Stimulated activated CD8-positive, alpha-beta memory T cell treated with anti-CD3 and anti-CD28 coated beads, Interleukin-7, amount 100 ng/mL, for 1 hour (primary cell): ENCODE data around the gene TMEM60.
"Not testable (repeated sequence)": the region's sequence is repeated elsewhere in the genome, so short reads cannot be mapped to it uniquely, and the experiment has no call there.

Experiments used
- DNase-seq, 2 donors: peaks; one replicate each; pipeline ENCODE4 v3.0.0-alpha.2; 2020; ENCODE audit warnings: low read depth in 2 of 2

TMEM60 gene

DNA sequence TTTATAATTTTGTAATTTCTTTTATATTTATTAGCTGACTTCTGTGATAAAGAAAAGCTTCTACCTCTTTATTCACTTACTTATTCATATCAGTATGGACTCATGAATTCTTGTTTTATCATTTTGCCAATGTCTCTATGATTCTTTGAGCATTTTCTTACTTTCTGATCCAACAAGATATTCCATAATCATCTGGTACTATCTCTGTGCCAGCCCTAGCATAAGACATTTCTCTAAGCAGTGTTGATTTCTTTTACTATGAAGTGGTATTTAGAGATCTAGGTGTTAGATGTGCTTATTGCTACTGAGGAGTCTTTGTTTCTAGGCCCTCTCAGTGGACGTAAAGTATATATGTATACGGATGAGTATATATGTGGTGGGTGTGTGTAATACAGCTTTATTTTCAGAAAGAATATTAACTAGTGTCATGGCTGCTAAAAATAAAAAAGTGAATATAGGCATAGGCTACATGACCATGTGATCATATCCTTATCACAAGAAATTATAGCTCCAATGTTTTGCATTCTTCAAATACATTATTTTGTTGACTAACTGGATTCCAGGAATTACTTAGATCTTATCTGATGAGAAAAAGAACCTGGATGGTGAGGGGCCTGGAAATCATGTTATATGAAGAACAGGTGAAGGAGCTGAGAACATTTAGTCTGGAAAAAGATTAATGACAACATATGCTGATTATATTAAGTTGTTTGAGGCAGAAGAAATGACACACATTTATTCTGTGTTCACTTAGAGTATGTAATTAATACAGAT, 13.5 kb upstream of the TMEM60 start:
- DNase-seq = no peak

DNA sequence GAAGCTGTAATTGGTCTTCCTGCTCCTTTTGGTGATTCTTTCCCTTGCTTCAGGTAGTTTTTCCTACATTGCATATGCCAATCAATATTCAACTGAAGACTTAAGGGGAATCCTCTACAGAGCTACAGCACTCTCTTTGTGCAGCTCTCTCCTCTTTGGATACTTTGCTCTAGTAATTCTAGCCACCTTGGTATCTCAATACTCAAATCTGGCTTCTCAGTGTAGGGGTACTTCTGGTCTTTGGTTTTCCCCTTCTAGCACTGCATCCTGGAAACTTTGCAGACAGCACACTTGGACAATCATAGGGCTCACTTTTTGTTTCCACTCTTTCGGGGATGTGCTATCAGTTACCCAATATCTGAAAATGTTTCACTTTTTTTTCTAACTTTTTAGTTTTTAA, 10.3 kb upstream of the TMEM60 start:
- DNase-seq = no peak

DNA sequence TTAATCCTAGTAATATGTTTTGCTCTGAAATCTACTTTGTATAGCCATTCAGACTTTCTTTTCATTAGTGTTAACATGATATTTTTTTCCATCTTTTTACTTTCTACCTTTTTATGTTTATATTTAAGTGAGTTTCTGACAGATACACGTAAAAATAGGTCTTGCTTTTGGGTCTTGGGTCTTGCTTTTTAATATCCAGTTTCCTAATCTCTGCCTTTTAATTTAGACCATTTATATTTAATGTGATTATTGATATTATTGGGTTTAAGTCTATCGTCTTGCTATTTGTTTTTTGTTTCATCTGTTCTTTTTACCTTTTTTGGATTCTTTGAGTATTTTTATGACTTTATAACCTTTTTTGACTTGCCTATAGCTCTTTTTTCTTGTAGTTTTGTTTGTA, 8.2 kb upstream of the TMEM60 start:
- DNase-seq = no peak

DNA sequence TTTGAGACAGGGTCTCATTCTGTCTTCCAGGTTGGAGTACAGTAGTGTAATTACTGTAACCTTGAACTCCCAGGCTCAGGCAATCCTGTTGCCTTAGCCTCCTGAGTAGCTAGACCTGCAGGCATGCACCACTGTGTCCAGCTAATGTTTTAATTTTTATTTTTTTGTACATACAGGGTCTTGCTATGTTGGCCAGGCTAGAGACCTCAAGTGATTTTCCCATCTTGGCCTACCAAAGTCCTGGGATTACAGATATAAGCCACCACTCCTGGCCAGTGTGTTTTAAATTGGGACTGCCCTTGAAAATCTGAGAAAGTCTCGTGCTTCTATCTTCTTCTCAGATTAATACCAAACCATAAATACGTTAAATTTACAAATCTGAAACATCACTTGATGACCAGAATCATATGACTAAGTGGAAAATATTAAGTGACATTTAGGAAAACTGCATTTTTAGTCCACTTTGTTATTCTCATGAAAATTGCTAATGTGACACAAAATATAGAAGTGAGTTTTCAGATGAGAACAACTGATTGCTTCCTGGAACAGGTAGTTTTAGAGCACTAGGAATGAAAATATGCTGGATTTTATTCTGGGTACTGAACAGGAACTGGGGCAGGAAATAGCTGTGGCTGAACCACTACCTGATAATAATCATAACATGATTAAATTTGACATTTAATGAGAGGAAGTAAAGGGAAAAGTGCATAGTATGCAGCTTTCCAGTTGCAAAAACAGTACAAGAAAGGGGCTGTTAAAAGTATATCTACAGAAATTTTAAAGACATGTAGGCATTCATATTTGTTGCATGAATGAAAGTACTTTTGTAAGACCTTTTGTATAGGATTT, 4.5 kb upstream of the TMEM60 start:
- DNase-seq = no peak

DNA sequence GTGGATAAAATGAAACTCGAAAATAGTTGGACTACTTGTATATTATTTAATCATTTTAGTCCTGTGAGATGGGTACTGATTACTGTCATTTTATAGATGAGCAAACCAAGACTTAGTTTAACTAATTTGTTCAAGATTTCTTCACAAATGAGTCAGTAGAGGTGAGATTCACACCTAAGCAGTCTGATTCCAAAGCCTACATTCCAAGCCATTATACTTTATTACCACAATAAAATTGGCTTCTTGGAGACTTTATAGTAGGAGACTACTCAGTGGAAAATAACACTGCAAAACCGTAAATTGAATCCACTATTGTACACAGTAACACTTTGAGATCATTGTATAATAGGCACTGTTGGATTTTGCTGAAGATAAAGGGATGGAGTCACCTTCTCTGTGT, 2.5 kb upstream of the TMEM60 start:
- DNase-seq = no peak

DNA sequence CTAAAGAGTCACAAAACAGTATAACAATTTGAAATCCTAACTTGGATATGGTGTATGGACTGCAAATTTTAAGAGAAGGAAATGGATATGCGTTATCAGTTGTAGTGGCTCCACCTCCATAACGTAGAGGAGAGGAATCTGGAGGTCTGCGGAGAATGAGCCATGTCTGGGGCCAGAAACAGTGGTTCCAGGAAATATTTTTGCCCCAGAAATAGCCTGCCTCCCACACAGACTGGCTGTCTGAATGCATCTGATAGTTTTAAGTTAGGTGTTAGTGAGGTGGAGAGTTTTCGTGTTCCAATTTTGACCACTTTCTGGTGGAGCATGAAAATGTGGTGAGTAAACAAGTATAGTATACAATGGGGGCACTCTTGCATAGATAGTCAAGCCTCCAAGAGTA, 1.9 kb upstream of the TMEM60 start:
- no peak for DNase-seq

DNA sequence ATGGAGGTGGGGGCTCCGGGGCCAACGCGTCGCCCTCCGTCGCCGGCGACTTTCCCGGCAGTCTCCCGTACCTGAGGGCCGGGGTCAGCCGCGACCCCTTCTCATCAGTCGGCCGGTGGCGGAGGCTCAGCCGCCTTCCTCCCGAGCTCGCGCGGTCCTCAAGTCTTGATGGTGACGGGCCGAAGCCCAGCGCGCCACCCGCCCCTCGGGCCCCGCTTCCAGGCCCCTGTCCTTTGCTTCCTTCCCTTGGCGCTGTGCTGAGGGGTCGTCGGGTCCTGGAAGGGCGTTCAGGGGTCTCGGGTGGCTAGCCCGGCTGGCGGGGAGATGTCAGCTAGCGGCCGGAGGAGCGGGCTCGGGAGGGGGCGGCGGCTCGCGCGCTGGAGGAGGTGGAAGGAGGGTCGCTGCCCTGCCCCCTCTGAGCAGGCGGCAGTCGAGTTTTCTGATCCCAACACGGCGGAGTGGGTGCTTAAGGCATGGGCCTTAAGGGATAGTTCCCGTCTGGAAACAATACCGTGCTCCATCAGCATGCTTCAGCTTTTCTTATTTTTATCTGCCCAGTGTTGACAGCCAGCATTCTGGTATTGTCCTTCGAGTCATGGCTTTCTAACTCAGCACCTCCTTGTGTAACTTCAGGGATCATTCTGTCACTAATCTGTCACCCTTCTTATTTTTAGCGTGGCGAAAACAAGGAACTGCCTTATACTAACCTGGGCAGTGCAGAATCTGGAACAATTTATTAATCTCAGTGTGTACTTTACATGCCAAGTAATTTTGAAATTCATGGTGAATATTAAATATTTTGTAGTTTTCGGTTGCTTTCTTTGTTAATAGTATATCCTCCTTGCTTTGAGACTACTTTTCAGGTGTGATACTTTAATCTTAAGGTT, 1.1 kb upstream of the TMEM60 start:
- no peak for DNase-seq

DNA sequence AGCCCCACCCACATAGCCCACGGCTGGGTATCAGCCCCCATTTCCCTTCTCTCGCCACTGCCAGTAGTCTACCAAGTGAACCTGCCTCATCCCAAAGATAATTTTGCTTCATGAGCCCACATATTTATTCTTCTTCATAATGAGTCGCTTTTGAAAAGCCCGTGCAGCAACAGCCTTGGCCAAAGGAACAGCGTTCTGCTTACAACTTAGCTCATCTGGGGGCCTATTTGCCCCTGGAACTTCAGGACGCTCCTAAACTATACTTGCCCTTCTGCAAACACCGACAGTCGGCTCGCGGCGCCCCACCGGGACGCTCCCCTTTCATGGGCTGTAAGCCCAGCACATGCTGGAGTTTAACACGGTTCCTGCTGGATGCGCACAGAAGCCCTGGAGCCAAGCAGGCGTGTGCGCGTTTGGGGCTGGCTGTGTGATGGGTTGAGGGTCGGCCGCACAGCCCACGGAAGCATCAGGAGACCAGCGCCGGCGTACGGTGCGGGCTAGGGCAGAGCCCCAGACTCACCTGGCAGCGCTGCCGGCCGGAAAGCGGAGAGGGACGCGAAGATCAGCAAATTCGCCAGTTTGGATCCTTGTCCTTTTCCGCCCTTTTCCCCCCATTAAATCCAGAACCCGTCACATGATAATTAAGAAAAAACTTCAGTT, 370 bp downstream of the TMEM60 start:
- DNase-seq = no peak

DNA sequence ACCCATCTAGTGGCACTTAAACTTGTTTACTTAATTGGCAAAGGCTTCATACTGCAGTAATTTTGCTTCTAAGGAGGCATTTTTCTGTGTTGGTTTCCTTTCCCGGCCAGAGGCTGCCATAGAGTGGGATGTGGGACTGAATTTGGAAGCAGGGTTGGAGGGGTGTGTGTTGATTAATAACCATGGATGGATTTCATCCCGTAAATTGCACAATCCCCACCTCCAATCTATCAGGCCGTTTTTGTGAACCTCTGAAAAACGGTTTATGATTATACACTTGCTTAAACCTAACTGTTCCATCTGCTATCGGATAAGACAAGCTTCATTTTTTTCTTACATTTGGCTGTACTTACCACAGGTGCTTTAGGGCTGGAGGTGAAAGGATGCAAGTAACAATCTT, 1.3 kb downstream of the TMEM60 start:
- DNase-seq = no peak

DNA sequence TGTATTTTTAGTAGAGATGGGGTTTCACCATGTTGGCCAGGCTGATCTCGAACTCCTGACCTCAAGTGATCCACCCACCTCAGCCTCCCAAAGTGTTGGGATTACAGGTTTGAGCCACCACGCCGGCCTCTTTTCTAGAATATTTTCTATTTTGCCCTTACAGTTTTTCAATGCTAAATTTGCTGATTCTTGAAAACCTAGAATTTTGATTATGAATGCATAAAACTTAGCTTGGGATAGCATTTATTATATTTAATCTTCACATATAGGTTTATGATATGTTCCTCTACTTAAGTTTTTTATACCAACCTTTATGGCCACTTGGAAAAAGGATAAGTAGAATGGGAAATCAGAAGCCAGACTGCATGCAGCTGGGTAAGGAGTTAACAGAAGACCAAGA, 2.1 kb downstream of the TMEM60 start:
- DNase-seq = no peak

DNA sequence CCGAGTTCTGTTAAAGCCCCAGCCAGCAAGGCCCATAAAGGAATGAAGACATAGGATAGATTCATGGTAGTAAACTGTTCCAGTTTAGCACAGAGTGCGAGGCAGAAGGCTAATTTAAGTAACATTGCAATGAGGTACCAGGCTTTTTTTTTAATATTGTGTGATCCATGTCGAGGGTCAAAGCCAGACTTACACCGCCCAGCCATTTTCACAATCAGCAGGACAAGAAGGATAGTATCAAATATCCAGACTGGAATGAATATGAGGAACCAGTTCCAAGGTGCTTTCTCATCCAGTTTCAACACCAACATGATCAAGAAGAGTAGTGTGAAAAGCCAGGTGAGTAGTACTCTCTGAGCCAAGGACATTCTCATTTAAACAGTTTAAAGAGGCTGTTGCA, 4.2 kb downstream of the TMEM60 start:
- no peak for DNase-seq

DNA sequence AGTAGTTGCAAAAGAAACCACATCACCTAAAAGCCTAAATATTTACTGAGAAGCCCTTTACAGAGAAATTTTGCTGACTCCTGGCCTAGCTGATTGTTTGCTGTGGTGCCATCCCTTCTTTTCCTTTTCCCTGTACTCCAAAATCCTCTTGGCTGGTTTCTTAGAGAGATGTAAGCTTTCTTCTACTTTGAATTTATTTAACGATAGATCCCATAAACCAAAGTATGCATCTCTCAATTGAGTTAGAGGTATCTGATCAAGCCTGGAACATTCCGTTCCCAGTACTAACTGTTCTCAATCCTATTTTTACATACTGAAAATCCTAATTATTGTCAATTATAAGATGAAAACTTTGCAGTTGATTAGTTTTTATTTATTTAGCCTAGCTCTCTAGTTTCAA, 6.3 kb downstream of the TMEM60 start:
- DNase-seq = no peak

DNA sequence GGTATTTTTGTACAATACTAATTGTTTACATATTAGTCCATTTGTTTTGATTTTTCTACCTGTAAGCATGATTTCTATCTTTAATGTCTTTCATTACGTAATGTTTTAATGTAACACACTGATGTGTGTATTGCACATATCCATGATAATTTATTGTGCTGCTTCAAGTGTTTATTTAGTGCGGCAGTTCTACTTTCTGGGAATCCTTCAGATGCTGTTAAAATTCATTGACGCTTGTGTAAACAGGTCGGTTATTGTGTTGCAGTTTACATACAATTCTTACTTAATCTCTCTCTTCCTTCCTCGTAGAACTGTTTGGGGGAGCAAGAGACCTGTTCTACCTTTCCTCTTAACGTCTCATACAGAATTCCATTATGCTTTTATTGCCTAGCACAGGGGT, 6.9 kb downstream of the TMEM60 start:
- no peak for DNase-seq

DNA sequence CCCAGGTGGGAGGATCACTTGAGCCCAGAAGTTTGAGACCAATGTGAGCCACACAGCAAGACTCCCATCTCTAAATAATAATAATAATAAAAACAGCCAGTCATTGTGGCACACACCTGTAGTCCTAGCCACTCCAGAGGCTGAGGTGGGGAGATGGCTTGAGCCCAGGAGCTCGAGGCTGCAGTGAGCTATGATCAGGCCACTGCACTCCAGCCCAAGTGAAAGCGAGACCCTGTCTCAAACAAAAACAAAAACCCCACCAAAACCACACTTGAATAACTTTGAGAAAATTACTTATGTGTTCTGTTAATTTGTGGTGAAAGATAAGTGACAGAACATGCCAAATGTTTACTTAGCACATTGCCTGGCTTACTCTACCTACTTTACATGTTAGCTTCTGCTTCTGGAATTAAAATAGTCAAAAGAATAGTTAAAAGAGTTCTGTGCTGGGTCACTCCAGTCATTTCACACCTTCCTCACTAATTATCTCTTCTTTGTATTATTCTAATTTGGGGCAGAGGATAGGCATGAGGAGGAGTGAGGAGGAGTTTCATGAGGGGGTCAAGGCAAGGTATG, 9.8 kb downstream of the TMEM60 start:
- DNase-seq = no peak

DNA sequence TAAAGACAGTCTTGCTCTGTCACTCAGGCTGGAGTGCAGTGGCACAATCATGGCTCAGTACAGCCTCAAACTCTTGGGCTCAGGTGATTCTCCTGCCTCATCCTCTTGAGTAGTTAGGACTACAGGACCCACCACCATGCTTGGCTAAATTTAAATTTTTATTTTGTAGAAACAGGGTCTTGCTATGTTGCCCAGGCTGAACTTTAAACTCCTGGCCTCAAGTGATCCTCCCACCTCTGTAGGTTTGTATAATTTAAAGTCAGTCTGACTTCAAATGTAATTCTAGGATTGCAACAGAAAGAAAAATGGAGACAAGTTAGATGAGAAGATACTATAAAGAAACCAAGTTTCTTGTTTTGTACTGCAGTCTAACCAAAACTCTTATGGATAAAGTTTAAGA, 11.5 kb downstream of the TMEM60 start:
- no peak for DNase-seq

DNA sequence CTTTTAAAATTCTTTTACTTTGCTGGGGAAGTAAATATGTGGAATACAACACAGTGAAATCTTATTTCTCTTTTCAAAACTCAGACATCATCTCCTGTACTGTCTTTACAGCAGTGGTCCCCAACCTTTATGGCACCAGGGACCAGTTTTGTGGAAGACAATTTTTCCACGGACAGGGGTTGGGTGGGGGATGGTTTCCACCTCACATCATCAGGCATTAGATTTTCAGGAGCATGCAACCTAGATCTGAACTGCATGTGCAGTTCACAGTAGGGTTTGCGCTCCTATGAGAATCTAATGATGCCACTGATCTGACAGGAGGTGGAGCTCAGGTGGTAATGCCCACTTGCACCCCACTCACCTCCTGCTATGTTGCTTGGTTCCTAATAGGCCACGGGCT, 12.2 kb downstream of the TMEM60 start:
- no peak for DNase-seq

DNA sequence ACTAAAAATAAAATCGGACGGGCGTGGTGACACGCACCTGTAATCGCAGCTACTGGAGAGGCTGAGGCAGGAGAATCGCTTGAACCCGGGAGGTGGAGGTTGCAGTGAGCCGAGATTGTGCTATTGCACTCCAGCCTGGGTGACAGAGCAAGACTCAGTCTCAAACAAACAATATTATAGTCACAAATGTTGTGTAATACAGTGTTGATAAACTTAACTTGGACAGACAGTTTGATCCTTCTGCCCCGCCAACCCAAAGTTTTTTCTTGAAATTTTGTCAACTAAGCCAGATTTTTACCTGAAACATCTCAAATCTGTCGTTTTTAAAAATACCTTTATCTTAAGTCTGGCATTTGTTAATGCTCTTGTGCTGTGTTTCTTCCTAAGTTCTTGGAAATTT, 13.8 kb downstream of the TMEM60 start:
- DNase-seq = not testable (repeated sequence)

DNA sequence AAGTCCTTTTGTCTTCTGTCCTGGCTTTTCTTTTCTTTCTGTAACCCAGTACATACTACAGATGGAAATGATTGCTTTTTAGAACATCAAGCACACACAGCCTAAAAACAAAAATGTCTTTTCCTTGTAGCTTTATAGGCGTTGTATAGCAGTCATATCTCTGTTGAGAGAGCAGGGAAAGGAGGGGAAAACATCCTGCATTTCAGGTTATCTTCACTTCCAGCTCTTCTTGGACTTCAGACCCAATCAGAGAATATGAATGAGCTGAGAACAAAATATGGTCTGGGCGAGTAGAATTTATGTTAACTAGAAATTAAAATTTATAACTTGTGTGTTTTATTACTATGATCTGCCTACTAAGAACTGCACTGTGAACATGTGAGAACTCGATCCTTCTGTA, 14.7 kb downstream of the TMEM60 start:
- no peak for DNase-seq

DNA sequence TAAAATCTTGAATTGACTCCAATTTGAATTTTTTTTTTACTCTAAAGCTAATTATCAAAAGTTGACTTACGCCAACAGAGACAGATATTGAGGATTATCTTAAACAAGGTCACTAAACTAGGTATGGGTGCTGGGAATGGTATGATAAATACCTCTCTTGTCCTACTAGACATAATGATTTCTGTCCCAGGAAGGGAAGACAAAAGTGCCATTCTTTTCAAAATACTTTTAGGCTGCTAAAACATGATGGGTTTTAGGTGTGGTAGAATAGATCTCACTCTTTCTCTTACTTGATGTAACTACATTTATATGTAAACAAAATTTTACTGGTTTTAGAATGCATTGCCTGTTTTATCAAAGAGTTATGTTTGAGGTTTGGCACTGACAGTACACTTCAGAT, 15.1 kb downstream of the TMEM60 start:
- no peak for DNase-seq

DNA sequence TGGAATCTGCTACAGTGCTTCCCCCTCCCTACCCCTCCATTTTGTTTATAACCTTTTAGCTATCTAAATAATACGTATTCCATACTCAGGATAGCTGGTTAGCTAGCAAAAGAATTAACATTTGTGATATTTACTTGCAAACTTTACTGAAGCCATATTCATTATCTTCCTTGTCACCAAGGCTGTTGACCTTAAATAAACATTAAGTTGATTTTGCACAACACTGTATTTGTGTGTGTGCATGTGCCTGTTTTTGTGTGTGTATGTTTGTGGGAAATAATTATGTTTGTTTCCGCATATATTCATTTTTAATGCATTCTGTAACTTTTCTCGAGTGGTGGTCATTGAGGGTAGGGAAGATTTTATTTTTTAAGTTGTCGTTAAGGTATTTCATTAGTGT, 15.9 kb downstream of the TMEM60 start:
- DNase-seq = no peak

DNA sequence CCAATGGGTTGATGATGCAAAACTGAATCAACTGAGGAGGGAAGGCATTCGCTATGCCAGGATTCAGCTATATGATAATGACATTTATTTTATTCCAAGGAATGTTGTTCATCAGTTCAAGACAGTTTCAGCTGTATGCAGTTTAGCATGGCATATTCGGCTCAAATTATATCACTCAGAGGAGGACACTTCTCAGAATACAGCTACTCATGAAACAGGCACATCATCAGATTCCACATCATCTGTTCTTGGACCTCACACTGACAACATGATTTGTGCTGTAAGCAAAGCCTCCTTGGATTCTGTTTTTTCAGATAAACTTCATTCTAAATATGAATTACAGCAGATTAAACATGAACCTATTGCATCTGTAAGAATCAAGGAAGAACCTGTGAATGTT, 19.7 kb downstream of the TMEM60 start:
- no peak for DNase-seq
